ENCODE results near the gene LENG1.

The LENG1 gene

DNA sequence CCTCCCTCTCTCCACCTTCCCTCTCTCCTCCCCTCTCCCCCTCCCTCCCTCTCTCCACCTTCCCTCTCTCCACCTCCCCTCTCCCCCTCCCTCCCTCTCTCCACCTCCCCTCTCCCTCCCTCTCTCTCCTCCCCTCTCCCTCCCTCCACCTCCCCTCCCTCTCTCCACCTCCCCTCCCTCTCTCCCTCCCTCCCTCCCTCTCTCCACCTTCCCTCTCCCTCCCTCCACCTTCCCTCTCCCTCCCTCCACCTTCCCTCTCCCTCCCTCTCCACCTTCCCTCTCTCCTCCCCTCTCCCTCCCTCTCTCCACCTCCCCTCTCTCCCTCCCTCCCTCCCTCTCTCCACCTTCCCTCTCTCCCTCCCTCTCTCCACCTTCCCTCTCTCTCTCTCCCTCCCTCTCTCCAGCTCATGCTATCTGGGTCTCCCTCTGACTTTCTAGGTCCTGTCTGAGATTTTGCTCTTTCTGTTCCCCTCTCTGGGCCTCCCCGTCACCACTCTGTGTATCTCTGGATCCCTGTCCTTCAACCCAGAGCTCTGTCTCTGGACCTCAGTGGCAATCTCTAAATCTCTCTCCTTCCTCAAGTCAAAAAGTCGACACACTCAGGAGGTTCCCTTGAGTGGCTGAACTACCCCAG lies 25.4 kb downstream of the LENG1 start:
- H3K4me3 ChIP-seq (replicated peaks; ENCODE audit: insufficient read depth, low read length), result no peak overlapping the region
- no peak for DNase-seq (ENCODE audit: low read depth in 1 of 2, low spot score in 1 of 2)
- no peaks in the 10 kb centered on the region for H3K27me3 ChIP-seq (ENCODE audit: insufficient read depth, poor library complexity, severe bottlenecking)
- no peak for TF ChIP-seq GABPA (IDR thresholded peaks at IDR 0.05; ENCODE audit: low read depth)
- no peak for TF ChIP-seq SPI1 (IDR thresholded peaks at IDR 0.05; ENCODE audit: borderline replicate concordance, low read depth)
- no peak for TF ChIP-seq POLR2AphosphoS5 (IDR thresholded peaks at IDR 0.05; ENCODE audit: low read depth)
- TF ChIP-seq, protein P1, sequence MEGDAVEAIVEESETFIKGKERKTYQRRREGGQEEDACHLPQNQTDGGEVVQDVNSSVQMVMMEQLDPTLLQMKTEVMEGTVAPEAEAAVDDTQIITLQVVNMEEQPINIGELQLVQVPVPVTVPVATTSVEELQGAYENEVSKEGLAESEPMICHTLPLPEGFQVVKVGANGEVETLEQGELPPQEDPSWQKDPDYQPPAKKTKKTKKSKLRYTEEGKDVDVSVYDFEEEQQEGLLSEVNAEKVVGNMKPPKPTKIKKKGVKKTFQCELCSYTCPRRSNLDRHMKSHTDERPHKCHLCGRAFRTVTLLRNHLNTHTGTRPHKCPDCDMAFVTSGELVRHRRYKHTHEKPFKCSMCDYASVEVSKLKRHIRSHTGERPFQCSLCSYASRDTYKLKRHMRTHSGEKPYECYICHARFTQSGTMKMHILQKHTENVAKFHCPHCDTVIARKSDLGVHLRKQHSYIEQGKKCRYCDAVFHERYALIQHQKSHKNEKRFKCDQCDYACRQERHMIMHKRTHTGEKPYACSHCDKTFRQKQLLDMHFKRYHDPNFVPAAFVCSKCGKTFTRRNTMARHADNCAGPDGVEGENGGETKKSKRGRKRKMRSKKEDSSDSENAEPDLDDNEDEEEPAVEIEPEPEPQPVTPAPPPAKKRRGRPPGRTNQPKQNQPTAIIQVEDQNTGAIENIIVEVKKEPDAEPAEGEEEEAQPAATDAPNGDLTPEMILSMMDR (IDR thresholded peaks at IDR 0.05; ENCODE audit: insufficient read depth, low read length), result no peak
- TF ChIP-seq, protein P2, sequence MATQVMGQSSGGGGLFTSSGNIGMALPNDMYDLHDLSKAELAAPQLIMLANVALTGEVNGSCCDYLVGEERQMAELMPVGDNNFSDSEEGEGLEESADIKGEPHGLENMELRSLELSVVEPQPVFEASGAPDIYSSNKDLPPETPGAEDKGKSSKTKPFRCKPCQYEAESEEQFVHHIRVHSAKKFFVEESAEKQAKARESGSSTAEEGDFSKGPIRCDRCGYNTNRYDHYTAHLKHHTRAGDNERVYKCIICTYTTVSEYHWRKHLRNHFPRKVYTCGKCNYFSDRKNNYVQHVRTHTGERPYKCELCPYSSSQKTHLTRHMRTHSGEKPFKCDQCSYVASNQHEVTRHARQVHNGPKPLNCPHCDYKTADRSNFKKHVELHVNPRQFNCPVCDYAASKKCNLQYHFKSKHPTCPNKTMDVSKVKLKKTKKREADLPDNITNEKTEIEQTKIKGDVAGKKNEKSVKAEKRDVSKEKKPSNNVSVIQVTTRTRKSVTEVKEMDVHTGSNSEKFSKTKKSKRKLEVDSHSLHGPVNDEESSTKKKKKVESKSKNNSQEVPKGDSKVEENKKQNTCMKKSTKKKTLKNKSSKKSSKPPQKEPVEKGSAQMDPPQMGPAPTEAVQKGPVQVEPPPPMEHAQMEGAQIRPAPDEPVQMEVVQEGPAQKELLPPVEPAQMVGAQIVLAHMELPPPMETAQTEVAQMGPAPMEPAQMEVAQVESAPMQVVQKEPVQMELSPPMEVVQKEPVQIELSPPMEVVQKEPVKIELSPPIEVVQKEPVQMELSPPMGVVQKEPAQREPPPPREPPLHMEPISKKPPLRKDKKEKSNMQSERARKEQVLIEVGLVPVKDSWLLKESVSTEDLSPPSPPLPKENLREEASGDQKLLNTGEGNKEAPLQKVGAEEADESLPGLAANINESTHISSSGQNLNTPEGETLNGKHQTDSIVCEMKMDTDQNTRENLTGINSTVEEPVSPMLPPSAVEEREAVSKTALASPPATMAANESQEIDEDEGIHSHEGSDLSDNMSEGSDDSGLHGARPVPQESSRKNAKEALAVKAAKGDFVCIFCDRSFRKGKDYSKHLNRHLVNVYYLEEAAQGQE (IDR thresholded peaks at IDR 0.05; ENCODE audit: insufficient replicate concordance, low read depth), result no peak
- H3K27ac ChIP-seq (replicated peaks), result no peak overlapping the region

DNA sequence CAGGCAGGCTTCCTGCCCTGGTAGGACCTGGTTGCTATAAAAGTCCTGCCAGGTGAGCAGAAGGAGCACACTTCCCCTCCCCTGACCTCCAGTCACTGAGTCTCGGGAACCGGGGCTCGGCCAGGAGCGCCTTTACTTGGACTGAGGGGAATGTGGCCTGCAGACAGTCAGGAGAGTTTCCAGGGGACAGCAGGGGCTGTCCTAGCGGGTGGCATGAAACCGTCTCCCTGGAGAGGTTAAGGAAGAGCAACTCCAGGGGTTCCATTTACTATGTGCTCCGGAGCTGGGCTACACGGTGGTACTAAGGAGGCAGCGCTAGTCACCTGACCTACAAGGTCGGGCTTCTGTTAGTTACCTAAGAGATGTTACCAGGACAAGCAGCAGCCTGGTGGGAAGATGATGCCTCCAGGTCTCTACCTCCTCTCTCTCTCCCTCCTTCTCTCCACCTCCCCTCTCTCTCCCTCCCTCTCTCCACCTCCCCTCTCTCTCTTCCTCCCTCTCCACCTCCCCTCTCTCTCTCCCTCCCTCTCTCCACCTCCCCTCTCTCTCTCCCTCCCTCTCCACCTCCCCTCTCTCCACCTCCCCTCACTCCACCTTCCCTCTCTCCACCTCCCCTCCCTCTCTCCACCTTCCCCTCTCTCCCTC lies 26.1 kb downstream of the LENG1 start:
- peak; percentile 34 to 99 for DNase-seq (ENCODE audit: low read depth in 1 of 2, low spot score in 1 of 2)
- no peak for TF ChIP-seq SPI1 (IDR thresholded peaks at IDR 0.05; ENCODE audit: borderline replicate concordance, low read depth)
- TF ChIP-seq POLR2AphosphoS5 (IDR thresholded peaks at IDR 0.05; ENCODE audit: low read depth), result no peak; the same call in 1 of the 2 replicates
- no peak for TF ChIP-seq GABPA (IDR thresholded peaks at IDR 0.05; ENCODE audit: low read depth)
- TF ChIP-seq, protein P1 (IDR thresholded peaks at IDR 0.05; ENCODE audit: insufficient read depth, low read length), result no peak
- TF ChIP-seq, protein P2 (IDR thresholded peaks at IDR 0.05; ENCODE audit: insufficient replicate concordance, low read depth), result no peak
- H3K27ac ChIP-seq (replicated peaks), result no peak overlapping the region
- no peaks in the 10 kb centered on the region for H3K27me3 ChIP-seq (ENCODE audit: insufficient read depth, poor library complexity, severe bottlenecking)
- H3K4me3 ChIP-seq (replicated peaks; ENCODE audit: insufficient read depth, low read length), result no peak overlapping the region

DNA sequence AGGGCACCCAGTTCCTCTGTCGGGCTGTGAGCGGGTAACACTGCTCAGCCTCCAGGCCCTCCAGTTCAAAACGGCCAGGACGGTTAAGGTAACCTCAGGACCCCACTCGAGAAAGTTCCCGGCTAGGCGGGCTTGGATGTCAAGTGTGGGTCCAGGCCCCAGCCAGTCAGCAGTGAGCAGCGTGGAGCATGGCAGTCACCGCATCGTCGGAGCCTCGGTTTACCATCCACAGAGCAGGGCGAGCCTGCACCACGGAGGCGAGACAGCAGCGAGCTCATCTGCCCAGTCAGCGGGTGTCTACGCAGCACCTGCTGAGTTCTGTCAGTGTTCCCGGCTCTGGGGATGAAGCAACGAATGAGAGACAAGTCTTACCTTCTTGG lies 29.9 kb downstream of the LENG1 start:
- Histone ChIP-seq H3K27ac (replicated peaks) (no peak overlapping the region), H3K4me3 (replicated peaks; ENCODE audit: insufficient read depth, low read length) (no peak overlapping the region), H3K27me3 (ENCODE audit: insufficient read depth, poor library complexity, severe bottlenecking) (no peaks in the 10 kb centered on the region)
- TF ChIP-seq, protein P2 (IDR thresholded peaks at IDR 0.05; ENCODE audit: insufficient replicate concordance, low read depth), result no peak
- TF ChIP-seq SPI1 (IDR thresholded peaks at IDR 0.05; ENCODE audit: borderline replicate concordance, low read depth), result no peak
- no peak for TF ChIP-seq GABPA (IDR thresholded peaks at IDR 0.05; ENCODE audit: low read depth)
- no peak for TF ChIP-seq POLR2AphosphoS5 (IDR thresholded peaks at IDR 0.05; ENCODE audit: low read depth)
- TF ChIP-seq, protein P1 (IDR thresholded peaks at IDR 0.05; ENCODE audit: insufficient read depth, low read length), result no peak
- no peak for DNase-seq (ENCODE audit: low read depth in 1 of 2, low spot score in 1 of 2)

Data from HL-60 (cell line).